Nucleus accumbens (tissue), 56 donors: Measurements from ENCODE around the gene MPND.
A peak's percentile ranks its signal among the peaks of the same experiment; 100 is the strongest.

Experiments used
- DNase-seq, 56 donors: peaks; one replicate each; lab custom pipeline; 2025; lab: John Stamatoyannopoulos, UW

MPND gene

GRCh38 chr19:4362831-4363545 lies 19.6 kb downstream of the MPND start:
- DNase-seq: no peak

GRCh38 chr19:4363571-4364304 lies 20.4 kb downstream of the MPND start:
- no peak for DNase-seq

- no peak for DNase-seq
Measured at GRCh38 chr19:4365341-4365740, 22.0 kb downstream of the MPND start.

- no peak for DNase-seq
Measured at GRCh38 chr19:4365791-4366665, 22.7 kb downstream of the MPND start.

GRCh38 chr19:4366666-4367335 lies 23.4 kb downstream of the MPND start:
- no peak for DNase-seq

- no peak for DNase-seq
Measured at GRCh38 chr19:4367336-4367723, 24.0 kb downstream of the MPND start.

GRCh38 chr19:4367781-4368127 lies 24.4 kb downstream of the MPND start:
- DNase-seq: peak in 1 of 56 donors; percentile 22

- no peak for DNase-seq
Measured at GRCh38 chr19:4368128-4368820, 24.9 kb downstream of the MPND start.

- DNase-seq: peak in 3 of 56 donors; percentile 4 to 32 (median 20)
Measured at GRCh38 chr19:4369109-4369887, 25.9 kb downstream of the MPND start.

- peak in 40 of 56 donors; percentile 7 to 78 (median 33) for DNase-seq
Measured at GRCh38 chr19:4369888-4370260, 26.5 kb downstream of the MPND start.

- DNase-seq: no peak
Measured at GRCh38 chr19:4370418-4371041, 27.2 kb downstream of the MPND start.

- DNase-seq: peak in 1 of 56 donors; percentile 21
Measured at GRCh38 chr19:4371247-4372164, 28.1 kb downstream of the MPND start.

- DNase-seq: peak in 1 of 56 donors; percentile 33
Measured at GRCh38 chr19:4372165-4373012, 29.0 kb downstream of the MPND start.

- DNase-seq: no peak
Measured at GRCh38 chr19:4373013-4373367, 29.6 kb downstream of the MPND start.

- peak in 48 of 56 donors; percentile 23 to 79 (median 62) for DNase-seq
Measured at GRCh38 chr19:4373601-4374497, 30.5 kb downstream of the MPND start.
